GM15510 (cell line): ENCODE results near the gene CARD9.

Experiments used
- POLR2A ChIP-seq: IDR thresholded peaks from 3 replicates; pipeline ENCODE4 v1.6.1; 2011; ENCODE audit warnings: borderline replicate concordance; ENCODE audit not compliant: insufficient read length; ENCODE audit errors: extremely low read depth

Gene CARD9

DNA sequence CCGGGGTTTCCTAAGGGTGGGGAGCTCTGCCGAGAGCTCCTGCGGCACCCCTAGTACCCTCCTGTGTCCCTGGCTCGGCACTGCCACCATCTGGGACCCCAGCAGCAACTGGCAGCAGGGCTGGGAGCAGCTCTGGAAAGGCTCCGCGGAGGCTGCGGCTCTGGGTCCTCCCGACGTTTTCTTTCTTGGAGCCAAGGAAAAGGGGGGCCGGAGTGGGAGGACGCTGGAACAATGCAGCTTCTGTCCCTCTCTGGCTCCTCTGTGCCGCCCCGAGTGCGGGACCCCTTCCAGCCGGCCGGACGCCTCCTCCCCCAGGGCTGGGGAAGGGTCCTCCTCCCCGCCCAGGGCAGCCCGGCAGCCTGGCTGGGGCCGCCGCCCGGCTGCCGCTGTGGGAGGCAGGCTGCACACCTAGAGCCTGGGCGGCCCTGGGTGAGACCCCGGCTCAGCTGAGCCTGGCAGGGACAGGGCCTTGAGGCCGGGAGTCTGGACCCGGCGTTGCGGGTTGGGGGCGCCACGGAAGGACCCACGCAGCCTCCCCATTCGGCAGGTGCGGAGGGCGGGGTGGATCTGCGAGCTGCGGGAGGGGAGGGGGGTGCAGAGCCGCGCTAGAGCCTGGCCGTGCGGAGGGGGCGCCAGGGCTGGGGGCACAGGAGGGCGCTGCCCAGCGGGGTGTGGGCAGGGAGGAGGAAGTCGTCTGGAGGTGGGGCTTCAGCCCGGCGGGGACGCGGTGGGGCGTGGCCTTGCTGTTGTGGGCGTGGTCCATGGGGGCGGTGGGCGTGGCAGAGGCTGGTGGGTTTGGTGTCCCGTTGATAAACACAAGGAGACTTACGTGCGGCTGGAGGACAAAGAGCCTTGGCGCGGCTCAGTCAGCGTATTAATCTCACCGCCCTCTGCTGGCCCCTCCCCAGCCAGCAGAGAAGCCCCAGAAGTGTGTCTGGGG, 31.0 kb downstream of the CARD9 start:
- TF ChIP-seq POLR2A: no peak

DNA sequence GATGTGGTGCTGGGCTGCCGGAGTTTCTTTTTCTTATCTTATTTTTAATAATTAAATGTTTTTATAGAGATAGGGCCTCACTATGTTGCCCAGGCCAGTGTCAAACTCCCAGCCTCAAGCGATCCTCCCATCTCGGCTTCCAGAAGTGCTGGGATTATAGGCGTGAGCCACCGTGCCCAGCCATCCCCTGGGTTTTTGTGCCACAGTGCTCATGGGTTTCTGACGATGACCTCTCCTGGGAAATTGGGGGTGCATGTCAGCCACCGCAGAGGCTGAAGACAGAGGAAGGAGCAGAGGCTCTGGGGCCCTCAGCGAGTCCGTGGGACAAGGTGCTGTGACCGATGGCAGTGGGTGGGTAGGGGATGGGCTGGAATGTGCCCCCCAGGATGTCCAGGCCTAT, 31.7 kb downstream of the CARD9 start:
- TF ChIP-seq POLR2A: no peak

DNA sequence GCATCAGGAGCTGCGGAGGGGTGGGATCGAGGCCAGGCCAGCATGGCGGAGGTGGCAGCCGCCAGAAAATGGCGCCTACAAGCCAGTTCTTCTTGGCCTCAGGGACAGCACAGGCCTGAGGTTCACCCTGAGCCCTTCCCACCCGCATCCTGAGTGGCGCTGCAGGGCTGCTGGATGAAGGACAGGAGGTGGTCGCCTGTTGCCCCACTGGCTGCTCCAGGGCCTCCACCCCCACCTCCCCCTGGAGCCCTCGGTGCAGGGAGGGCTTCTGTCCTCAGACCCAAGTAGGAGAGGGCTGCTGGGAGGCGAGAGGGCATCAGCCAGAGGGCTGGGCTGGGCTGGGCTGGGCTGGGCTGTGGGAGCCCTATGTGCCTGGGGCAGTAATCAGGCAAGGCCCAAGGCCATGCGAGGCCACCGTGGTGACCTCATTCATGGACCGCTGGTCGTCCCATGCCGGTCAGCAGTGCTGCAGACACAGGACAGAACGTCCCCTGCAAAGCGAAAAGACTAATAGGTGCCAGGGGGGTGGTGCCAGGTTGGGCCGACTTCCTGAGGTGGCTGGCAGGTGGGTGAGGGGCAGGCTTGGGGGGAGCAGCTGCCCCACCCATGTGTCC, 32.3 kb downstream of the CARD9 start:
- TF ChIP-seq POLR2A: no peak

DNA sequence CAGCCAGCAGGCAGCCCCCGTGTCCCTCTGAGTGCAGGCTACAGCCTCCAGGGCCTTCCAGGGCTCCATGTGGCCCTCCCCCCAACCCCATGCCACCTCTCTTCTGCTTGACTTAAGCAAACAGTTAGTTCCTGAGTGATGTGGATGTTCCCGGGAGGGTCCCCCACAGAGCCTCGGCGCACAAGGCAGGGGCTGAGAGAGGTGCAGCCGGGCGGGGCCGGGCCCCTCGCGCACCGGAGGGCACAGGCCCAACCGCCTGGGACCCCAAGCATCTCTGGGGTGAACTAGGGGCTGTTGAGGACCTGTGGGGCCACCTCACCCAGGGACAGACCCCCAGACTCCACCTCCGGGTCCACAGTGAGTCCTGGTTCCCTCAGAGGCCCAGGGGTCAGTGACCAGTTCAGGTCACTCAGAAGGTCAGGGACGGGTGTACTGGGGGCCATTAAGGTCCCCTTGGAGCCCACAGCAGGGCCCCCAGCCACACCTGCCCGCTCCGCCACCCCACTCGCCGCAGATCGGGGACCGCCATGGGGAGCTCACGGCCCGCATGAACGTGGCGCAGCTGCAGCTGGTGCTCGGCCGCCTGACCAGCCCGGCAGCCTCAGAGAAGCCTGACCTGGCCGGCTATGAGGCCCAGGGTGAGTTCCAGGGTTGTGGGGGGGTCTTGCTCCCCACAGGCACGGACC, 33.0 kb downstream of the CARD9 start:
- no peak for TF ChIP-seq POLR2A

DNA sequence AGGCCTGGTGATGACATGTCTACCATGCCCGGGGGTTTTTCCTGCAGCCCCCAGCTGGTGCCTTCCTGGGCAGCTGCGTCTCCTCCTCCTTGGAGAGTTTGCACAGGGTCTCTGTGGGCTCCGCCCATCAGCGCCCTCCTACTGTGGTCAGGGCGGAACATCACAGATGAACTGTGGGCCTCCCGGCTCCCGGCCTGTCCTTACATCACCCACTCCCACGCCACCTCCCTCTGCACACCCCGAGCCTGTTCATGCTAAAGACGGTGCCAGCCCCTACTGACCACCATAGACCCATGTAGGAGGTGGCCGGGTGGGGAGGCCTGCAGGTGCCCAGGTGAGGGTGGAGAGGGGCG, 33.5 kb downstream of the CARD9 start:
- no peak for TF ChIP-seq POLR2A

DNA sequence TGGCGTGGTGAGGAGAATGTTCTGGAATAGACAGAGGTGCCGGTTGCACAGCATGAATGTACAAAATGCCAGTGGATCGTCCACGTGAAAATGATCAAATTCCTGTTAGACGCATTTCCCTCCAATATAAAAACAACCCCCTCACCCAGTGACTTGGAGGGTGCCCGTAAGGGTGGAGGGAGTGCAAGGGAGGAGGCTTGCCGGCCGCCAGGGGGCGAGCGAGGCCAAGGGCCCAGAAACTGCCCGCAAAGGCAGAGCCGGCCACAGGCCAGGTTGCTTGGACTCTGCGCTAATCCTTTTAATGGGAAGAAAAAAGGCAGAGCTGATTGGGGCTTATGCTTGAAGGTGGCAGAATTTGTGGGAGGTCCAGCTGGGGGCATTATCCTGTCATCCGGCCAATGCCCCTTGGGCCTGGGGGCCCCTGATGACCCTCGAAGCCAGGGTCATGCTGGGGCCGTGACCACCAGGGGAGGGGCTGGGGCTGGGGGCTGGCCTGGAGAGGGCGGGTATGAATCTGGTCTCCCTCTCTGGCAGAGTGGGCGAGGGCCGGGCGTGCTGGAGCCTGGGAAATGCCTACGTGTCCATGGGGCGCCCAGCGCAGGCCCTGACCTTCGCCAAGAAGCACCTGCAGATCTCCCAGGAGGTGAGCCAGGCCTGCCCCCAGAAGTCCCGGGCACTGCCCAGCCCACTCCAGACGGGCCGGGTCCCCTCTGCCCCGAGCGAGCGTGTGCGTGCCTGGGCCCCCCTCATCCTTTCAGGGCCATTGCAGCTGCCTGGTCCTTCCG, 34.1 kb downstream of the CARD9 start:
- TF ChIP-seq POLR2A: no peak

DNA sequence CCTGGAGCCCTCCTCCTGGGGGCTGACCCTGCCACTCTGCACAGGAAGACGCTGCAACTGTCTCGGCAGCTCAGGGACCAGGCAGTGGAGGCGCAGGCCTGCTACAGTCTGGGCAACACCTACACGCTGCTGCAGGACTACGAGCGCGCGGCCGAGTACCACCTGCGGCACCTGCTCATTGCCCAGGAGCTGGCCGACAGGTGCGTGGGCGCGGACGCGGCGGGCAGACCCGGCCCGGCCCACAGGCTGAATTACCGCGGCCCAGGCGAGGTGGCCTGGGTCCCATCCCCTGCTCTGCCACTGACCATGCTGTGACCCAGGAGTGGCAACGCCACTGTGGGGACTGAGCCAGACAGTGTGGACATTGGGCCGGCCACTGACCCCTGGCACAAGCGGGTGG, 35.0 kb downstream of the CARD9 start:
- TF ChIP-seq POLR2A: no peak

DNA sequence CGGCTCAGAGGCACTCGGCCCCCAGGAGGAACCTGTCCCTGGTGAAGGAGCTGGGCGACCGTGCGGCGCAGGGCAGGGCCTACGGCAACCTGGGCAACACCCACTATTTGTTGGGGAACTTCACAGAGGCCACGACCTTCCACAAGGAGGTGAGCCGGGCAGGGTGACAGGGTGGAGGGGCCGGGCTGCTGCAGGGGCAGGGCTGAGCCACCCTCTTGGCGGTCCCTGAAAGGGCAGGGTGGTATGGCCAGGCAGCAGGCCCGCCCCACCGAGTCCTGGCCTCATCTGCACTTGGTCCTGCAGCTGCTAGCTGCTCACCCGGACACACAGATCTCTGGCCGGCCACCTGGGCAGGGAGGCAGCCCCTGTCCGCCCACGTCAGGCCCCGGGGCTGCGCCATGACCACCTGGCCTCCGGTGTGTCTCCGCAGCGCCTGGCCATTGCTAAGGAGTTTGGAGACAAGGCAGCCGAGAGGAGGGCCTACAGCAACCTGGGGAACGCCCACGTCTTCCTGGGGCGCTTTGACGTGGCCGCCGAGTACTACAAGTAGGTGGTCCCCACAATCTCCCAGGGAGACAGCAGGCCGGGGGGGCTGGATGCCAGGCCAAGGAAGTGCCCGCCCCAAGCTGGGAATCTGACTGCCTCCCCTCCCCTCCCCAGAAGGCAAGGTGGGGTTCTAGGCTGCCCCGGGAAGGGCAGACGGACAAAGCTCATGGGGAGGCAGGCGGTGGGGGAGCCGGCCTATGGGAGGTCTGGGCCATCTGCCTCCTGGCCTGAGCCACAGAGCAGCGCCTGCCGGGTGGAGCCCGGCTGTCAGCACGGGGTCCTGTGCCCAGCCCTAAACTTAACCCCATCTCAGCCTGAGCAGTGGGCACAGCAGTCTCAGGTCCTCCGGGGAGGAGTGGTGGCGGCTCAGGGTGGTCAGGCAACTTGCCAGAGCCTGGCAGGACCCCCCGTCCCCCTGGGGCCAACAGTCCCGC, 35.8 kb downstream of the CARD9 start:
- no peak for TF ChIP-seq POLR2A

DNA sequence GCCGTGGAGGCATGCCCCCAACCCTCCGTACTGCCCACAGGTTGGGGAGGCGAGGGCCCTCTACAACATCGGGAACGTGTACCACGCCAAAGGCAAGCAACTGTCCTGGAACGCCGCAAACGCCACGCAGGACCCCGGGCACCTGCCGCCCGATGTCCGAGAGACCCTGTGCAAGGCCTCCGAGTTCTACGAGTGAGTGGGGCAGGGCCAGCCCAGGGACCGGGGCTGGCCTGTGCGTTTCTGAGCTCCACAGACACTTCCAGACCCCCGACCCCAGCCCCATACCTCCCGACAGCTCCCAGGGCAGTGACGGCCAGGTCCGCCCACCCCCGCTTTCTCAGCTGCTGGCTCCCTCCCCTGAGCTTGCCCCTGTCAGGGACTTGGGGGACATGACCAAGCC, 36.6 kb downstream of the CARD9 start:
- no peak for TF ChIP-seq POLR2A

DNA sequence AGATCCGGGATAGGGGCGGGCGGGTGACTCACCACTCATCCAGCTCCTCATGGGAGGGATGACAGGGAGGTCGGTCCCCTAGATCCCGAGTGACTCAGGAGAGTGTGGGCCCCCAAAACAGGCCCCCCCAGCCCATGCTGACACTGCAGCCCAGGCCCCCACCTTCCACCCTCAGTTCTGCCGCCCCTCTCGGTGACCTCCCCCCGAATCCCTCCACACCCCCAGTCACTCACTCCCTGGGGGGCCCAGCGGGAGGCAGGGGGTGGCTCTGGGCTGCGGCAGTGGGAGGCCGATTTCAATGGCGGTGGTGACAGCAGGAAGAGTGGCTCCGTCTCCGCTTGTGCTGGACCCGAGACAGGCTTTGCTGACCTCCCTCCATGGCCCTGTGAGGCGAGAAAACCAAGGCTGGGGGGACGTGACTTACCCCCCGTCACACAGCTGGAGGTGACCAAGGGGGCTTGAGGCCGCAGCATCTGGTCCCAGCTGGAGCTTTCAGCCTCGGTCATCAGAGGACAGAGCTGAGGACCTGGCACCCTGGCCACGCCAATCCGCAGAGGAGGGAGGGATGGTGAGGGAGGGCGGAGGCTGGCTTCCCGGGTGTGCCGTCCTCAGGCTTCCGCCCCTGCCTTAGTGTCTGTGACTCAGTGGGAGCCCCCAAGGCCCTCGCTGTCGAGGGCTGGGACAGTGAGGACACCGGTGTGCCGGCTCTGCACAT, 37.2 kb downstream of the CARD9 start:
- TF ChIP-seq POLR2A: no peak

DNA sequence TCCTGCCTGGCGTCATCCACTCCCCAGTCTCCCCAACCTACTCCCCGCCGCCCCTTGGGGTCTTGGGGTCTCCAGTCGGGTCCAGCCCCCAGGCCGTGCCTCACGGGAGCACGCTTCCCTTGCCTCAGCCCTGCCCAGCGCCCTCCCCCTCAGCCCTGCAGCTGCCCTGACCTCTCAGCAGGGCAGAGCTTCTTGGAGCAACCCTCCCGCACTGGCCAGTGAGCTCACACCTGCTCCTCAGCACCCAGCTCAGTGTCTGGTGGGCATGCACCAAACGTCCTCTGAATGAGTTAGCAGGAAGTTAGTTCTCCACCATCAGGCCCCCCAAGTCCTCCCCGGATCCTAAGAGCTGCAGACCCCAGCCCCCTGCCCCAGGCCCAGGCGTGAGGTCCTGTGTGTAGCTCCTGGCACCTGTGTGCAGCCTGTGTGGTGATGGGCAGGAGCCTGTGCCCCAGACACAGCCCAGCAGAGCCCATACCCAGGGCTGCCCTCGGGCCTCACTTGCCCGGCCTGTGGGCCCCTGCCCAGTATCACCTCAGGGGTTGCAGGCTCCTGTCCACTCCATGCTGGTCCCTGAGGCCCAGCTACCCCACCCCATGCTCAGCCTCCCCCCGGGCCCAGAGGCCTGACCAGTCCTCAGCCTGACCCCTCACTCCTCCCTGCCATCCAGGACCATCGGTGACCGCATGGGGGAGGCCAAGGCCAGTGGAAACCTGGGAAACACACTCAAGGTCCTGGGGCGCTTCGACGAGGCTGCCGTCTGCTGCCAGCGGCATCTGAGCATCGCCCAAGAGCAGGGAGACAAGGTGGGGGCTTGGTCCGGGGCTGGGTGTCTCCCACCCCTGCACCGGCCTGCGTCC, 37.9 kb downstream of the CARD9 start:
- TF ChIP-seq POLR2A: no peak

DNA sequence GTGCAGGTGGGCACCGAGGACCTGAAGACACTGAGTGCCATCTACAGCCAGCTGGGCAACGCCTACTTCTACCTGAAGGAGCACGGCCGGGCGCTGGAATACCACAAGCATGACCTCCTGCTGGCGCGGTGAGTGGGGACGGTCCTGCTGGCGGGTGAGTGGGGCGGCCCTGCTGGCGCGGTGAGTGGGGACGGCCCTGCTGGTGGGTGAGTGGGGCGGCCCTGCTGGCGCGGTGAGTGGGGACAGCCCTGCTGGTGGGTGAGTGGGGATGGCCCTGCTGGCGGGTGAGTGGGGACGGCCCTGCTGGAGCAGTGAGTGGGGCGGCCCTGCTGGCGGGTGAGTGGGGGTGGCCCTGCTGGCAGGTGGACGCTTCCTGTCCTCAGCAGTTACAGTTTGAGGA, 38.9 kb downstream of the CARD9 start:
- TF ChIP-seq POLR2A: no peak

DNA sequence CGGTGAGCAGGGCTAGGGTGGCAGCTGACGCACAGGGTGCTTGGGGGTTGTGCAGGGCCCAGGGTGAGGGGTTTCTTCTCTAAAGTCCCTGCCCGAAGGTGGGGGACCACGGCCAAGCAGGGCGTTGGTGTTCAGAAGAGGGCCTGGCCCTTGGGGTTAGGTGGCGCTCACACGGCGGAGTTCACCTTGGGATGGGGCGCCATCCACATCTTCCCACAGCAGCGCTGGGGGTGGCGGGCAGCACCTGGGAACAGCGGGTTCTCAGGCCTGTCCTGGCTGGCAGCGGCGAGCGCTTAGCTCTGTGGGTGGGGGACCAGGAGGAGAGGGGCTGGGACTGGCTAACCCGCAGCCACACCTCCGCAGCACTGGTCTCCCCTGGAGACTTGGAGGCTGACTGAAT, 40.0 kb downstream of the CARD9 start:
- TF ChIP-seq POLR2A: no peak

DNA sequence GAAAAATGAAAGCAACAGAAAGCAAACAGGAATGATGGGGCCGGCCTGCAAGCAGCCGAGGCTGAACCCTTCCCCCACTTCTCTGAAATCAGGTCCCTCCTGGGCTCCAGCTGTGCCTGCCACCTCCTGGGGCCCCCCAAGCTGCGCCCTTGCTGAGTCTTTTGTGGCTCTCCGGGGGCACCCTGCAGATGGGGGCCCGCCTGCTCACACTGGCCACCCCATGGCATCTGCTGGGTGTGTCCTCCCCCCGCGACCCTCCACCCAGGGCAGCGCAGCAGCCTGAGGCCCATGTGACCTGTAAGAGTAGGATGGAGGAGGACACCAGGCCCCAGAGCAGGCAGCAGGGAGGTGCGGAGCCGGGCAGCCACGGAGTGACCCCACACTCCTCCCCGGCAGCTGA, 40.4 kb downstream of the CARD9 start:
- no peak for TF ChIP-seq POLR2A
